ENCODE data around the gene NACA. TPM values are rescaled to one million over a fixed set of nuclear protein-coding genes. Genes with fewer than 3 reads are reported as not detected.

NACA gene
- total and polyA plus RNA-seq, 2 of the 13 experiments (the other 11 are each of a cell fraction or from before 2014, with no cell fraction given), result 799 to 1,700 TPM

DNA sequence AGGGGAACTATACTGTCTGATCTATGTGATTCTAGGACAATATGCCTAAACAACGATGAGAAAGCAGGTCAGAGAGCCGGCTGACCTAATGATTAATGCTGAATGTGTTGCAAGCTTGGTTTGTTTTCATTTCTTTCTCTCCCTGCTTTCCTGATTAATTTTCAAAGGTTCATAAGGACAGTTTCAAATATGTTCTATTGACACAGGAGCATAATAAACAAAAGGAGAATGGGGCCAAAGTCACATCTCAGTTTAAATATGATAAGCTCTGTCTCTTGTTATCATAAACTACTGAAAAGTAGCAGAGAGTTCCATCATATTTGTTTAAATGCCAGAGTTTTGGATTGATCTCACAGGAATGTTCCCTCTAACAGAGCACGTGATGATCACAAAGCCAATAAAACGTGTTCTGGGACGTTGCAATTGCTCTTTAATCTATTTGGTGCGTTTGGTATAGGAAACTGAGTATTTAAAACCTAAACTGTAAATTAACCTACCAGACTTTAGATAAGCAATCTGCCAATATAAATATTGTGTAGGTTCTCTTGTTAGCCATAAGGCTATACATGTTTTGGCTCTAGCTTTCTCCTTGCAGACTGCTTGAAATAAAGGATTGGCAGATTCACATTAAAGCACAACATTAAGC, 34.3 kb upstream of the NACA start (continued):
- peak; percentile 54; the same call in 1 of the 2 replicates for TF ChIP-seq ETV5 (CRISPR knock-in tag; IDR thresholded peaks at IDR 0.05; ENCODE audit: borderline replicate concordance)
- no peak for TF ChIP-seq ZSCAN20 (CRISPR knock-in tag; IDR thresholded peaks at IDR 0.05; ENCODE audit: borderline replicate concordance)
- no peak for TF ChIP-seq ZNF530 (CRISPR knock-in tag; IDR thresholded peaks at IDR 0.05; ENCODE audit: low read depth)
- peak; percentile 66 for TF ChIP-seq THAP11 (CRISPR knock-in tag; IDR thresholded peaks at IDR 0.05)
- TF ChIP-seq ZNF256 (CRISPR knock-in tag; conservative IDR thresholded peaks at IDR 0.05), result no peak
- no peak for TF ChIP-seq ZNF746 (CRISPR knock-in tag; IDR thresholded peaks at IDR 0.05)
- no peak for TF ChIP-seq ZBTB46 (CRISPR knock-in tag; IDR thresholded peaks at IDR 0.05; ENCODE audit: borderline replicate concordance)
- peak; percentile 25; the same call in 1 of the 2 replicates for TF ChIP-seq ZMYM4 (CRISPR knock-in tag; IDR thresholded peaks at IDR 0.05)
- peak in 1 of 2 experiments; percentile 90; a peak in 2 of 4 replicates for TF ChIP-seq EP300 (IDR thresholded peaks at IDR 0.05; ENCODE audit: low read depth in 2 of 2, low read length in 2 of 2)
- TF ChIP-seq EP300 (CRISPR knock-in tag; IDR thresholded peaks at IDR 0.05; ENCODE audit: borderline replicate concordance), result peak; percentile 72; the same call in 1 of the 2 replicates
- TF ChIP-seq RXRA (CRISPR knock-in tag; IDR thresholded peaks at IDR 0.05), result no peak
- no peak for TF ChIP-seq ZNF772 (CRISPR knock-in tag; IDR thresholded peaks at IDR 0.05)
- TF ChIP-seq FLYWCH1 (CRISPR knock-in tag; IDR thresholded peaks at IDR 0.05), result no peak
- TF ChIP-seq, protein P1, sequence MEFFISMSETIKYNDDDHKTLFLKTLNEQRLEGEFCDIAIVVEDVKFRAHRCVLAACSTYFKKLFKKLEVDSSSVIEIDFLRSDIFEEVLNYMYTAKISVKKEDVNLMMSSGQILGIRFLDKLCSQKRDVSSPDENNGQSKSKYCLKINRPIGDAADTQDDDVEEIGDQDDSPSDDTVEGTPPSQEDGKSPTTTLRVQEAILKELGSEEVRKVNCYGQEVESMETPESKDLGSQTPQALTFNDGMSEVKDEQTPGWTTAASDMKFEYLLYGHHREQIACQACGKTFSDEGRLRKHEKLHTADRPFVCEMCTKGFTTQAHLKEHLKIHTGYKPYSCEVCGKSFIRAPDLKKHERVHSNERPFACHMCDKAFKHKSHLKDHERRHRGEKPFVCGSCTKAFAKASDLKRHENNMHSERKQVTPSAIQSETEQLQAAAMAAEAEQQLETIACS (CRISPR knock-in tag; IDR thresholded peaks at IDR 0.05), result no peak
- no peak for TF ChIP-seq KDM3A (CRISPR knock-in tag; IDR thresholded peaks at IDR 0.05; ENCODE audit: low read depth)
- TF ChIP-seq FOXA1 (IDR thresholded peaks at IDR 0.05), result peak; percentile 70; the same call in 1 of the 2 replicates
- peak; percentile 72 for TF ChIP-seq FOXA1 (CRISPR knock-in tag; IDR thresholded peaks at IDR 0.05)
- peak; percentile 98 for TF ChIP-seq MIXL1 (CRISPR knock-in tag; IDR thresholded peaks at IDR 0.05)
- TF ChIP-seq ZNF546 (CRISPR knock-in tag; conservative IDR thresholded peaks at IDR 0.05), result no peak
- TF ChIP-seq, protein P2, sequence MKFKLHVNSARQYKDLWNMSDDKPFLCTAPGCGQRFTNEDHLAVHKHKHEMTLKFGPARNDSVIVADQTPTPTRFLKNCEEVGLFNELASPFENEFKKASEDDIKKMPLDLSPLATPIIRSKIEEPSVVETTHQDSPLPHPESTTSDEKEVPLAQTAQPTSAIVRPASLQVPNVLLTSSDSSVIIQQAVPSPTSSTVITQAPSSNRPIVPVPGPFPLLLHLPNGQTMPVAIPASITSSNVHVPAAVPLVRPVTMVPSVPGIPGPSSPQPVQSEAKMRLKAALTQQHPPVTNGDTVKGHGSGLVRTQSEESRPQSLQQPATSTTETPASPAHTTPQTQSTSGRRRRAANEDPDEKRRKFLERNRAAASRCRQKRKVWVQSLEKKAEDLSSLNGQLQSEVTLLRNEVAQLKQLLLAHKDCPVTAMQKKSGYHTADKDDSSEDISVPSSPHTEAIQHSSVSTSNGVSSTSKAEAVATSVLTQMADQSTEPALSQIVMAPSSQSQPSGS (CRISPR knock-in tag; IDR thresholded peaks at IDR 0.05), result peak; percentile 63; the same call in 1 of the 2 replicates
- TF ChIP-seq, protein P3, sequence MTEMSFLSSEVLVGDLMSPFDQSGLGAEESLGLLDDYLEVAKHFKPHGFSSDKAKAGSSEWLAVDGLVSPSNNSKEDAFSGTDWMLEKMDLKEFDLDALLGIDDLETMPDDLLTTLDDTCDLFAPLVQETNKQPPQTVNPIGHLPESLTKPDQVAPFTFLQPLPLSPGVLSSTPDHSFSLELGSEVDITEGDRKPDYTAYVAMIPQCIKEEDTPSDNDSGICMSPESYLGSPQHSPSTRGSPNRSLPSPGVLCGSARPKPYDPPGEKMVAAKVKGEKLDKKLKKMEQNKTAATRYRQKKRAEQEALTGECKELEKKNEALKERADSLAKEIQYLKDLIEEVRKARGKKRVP (CRISPR knock-in tag; IDR thresholded peaks at IDR 0.05), result peak in 1 of 2 experiments; percentile 82; a peak in 2 of 4 replicates
- peak; percentile 78; the same call in 1 of the 2 replicates for TF ChIP-seq SIX1 (CRISPR knock-in tag; IDR thresholded peaks at IDR 0.05; ENCODE audit: borderline replicate concordance)
- TF ChIP-seq, protein P4, sequence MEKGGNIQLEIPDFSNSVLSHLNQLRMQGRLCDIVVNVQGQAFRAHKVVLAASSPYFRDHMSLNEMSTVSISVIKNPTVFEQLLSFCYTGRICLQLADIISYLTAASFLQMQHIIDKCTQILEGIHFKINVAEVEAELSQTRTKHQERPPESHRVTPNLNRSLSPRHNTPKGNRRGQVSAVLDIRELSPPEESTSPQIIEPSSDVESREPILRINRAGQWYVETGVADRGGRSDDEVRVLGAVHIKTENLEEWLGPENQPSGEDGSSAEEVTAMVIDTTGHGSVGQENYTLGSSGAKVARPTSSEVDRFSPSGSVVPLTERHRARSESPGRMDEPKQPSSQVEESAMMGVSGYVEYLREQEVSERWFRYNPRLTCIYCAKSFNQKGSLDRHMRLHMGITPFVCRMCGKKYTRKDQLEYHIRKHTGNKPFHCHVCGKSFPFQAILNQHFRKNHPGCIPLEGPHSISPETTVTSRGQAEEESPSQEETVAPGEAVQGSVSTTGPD (CRISPR knock-in tag; IDR thresholded peaks at IDR 0.05), result peak; percentile 98
- TF ChIP-seq NR2F6 (IDR thresholded peaks at IDR 0.05), result peak; percentile 94
- TF ChIP-seq NR2F6 (CRISPR knock-in tag; IDR thresholded peaks at IDR 0.05), result peak; percentile 66
- TF ChIP-seq ZMAT3 (CRISPR knock-in tag; conservative IDR thresholded peaks at IDR 0.05), result 0 out of 2 replicates have a peak, but pooled peaks have one; percentile 59
